ENCODE measurements around the gene PTPRM. TPM values are rescaled to one million over a fixed set of nuclear protein-coding genes. Genes with fewer than 3 reads are reported as not detected.

Gene PTPRM
- 28.0 to 35.0 TPM (median 30.4 TPM) in 5 replicates for total RNA-seq (2022; extraction: Qiagen RNA extraction; ENCODE audit: low read depth)

GRCh38 chr18:7566567-7567473 is at the start of gene PTPRM:
Gene PTPRM (plus strand): TSS chr18:7567316. CDS start chr18:7567819, 503 bp downstream.

